ENCODE results near the gene ELOVL2.

Gene ELOVL2

DNA sequence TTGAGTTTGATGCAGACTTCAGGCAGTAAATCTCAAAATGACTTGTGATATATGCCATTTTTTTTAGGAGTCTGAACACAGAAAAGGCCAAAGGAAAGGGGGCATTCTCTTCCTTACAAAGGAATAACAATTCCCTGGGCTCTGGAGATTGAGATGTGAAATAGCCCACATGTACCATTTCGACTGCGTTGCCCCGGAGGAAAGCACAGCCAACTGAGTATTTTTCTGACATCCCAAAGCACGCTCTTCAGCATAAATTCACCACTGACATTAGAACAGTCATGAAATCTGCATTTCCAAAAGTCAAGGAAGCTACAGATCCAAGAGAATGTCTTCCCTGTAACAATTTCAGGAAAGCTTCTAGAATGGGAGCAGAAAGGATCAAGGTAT lies 7.8 kb downstream of the ELOVL2 start:
- H3K27ac ChIP-seq (ENCODE audit: low read length), result no peak overlapping the region
- H3K27me3 ChIP-seq (ENCODE audit: control insufficient read depth, insufficient read depth, low read length), result peaks cover 17% of the 10 kb centered on the region
- H3K9ac ChIP-seq (ENCODE audit: low read length), result no peak overlapping the region
- H3K9me3 ChIP-seq (ENCODE audit: control insufficient read depth, low read depth, low read length), result no peaks in the 10 kb centered on the region
- no peak overlapping the region for H3K4me3 ChIP-seq (ENCODE audit: low read length)
- no peaks in the 10 kb centered on the region for H3K36me3 ChIP-seq (ENCODE audit: control insufficient read depth, low read depth, low read length)
- no peaks in the 10 kb centered on the region for H3K4me1 ChIP-seq (ENCODE audit: control insufficient read depth, low read depth, low read length)

- Histone ChIP-seq H3K9ac (ENCODE audit: low read length) (no peak overlapping the region), H3K4me3 (ENCODE audit: low read length) (no peak overlapping the region), H3K27me3 (ENCODE audit: control insufficient read depth, insufficient read depth, low read length) (peaks cover 11% of the 10 kb centered on the region), H3K9me3 (ENCODE audit: control insufficient read depth, low read depth, low read length) (no peaks in the 10 kb centered on the region), H3K36me3 (ENCODE audit: control insufficient read depth, low read depth, low read length) (no peaks in the 10 kb centered on the region), H3K27ac (ENCODE audit: low read length) (no peak overlapping the region), H3K4me1 (ENCODE audit: control insufficient read depth, low read depth, low read length) (no peaks in the 10 kb centered on the region)
Observed at GRCh38 chr6:11035616-11036350, 8.3 kb downstream of the ELOVL2 start.

DNA sequence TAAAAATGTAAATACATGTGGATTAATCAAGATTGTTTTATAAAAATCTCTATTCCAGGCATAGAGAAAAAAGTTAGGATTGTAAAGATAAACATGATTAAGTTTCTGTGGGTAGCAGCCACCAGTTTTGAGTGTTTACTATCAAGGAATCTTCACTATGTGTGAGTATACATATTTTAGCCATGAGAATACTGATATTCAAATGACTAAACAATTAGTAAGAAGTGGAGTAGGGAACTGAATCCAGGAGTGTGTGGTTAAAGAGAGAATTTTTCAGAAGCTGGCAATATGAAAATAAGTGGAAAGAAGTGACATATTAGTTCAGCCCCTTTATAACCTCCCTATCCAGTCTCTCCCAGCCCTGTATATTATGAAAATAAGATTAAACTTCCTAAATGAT lies 10.3 kb downstream of the ELOVL2 start:
- Histone ChIP-seq H3K27ac (ENCODE audit: low read length) (no peak overlapping the region), H3K9ac (ENCODE audit: low read length) (no peak overlapping the region), H3K4me1 (ENCODE audit: control insufficient read depth, low read depth, low read length) (no peaks in the 10 kb centered on the region)

DNA sequence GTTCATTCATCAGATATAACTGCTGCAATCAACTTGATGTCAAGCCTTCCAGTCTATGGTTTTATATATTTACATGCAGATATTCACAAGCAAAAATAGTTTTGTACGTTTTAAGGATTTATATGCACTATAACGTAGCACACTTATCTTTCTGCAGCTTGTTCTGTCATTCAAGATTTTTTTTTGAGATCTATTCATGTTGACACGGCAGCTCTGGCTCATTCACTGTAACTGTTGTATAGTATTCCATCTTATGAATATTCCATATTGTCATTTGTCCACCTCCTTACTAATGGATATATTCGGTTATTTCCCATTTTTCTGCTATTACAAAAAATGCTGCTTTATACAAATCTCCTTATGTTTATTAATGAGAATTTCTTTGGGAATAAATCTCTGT lies 13.2 kb downstream of the ELOVL2 start:
- Histone ChIP-seq H3K36me3 (ENCODE audit: control insufficient read depth, low read depth, low read length) (no peaks in the 10 kb centered on the region), H3K4me1 (ENCODE audit: control insufficient read depth, low read depth, low read length) (peaks cover 13% of the 10 kb centered on the region), H3K9me3 (ENCODE audit: control insufficient read depth, low read depth, low read length) (no peaks in the 10 kb centered on the region), H3K9ac (ENCODE audit: low read length) (no peak overlapping the region), H3K27ac (ENCODE audit: low read length) (no peak overlapping the region), H3K4me3 (ENCODE audit: low read length) (no peak overlapping the region), H3K27me3 (ENCODE audit: control insufficient read depth, insufficient read depth, low read length) (no peaks in the 10 kb centered on the region)

More for the DNA sequence above, 10.3 kb downstream of the ELOVL2 start:
- H3K4me3 ChIP-seq (ENCODE audit: low read length), result no peak overlapping the region
- peaks cover 3% of the 10 kb centered on the region for H3K27me3 ChIP-seq (ENCODE audit: control insufficient read depth, insufficient read depth, low read length)
- H3K36me3 ChIP-seq (ENCODE audit: control insufficient read depth, low read depth, low read length), result no peaks in the 10 kb centered on the region
- H3K9me3 ChIP-seq (ENCODE audit: control insufficient read depth, low read depth, low read length), result no peaks in the 10 kb centered on the region

DNA sequence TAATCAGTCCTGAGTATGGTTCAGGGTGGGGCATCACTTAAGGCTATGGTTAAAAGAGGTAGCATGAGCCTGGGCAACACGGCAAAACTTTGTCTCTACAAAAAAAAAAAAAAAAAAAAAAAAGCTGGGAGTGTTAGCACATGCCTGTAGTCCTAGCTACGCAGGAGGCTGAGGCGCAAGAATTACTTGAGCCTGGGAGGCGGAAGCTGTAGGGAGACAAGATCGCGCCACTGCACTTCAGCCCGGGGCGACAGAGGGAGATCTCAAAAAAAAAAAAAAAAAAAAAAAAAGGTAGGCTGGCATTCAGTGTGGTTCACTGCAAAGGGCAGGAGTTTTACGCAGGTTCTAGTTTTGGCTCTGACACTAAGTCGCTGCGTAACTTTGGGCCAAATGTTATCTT lies 15.1 kb downstream of the ELOVL2 start:
- Histone ChIP-seq H3K27ac (ENCODE audit: low read length) (no peak overlapping the region), H3K27me3 (ENCODE audit: control insufficient read depth, insufficient read depth, low read length) (no peaks in the 10 kb centered on the region), H3K9ac (ENCODE audit: low read length) (no peak overlapping the region), H3K36me3 (ENCODE audit: control insufficient read depth, low read depth, low read length) (no peaks in the 10 kb centered on the region), H3K4me1 (ENCODE audit: control insufficient read depth, low read depth, low read length) (peaks cover 20% of the 10 kb centered on the region), H3K9me3 (ENCODE audit: control insufficient read depth, low read depth, low read length) (no peaks in the 10 kb centered on the region), H3K4me3 (ENCODE audit: low read length) (no peak overlapping the region)

GRCh38 chr6:11027565-11028110 lies 16.5 kb downstream of the ELOVL2 start:
- H3K4me3 ChIP-seq (ENCODE audit: low read length), result no peak overlapping the region
- H3K9me3 ChIP-seq (ENCODE audit: control insufficient read depth, low read depth, low read length), result no peaks in the 10 kb centered on the region
- no peaks in the 10 kb centered on the region for H3K36me3 ChIP-seq (ENCODE audit: control insufficient read depth, low read depth, low read length)
- H3K9ac ChIP-seq (ENCODE audit: low read length), result no peak overlapping the region
- H3K27ac ChIP-seq (ENCODE audit: low read length), result no peak overlapping the region
- H3K4me1 ChIP-seq (ENCODE audit: control insufficient read depth, low read depth, low read length), result peaks cover 20% of the 10 kb centered on the region
- no peaks in the 10 kb centered on the region for H3K27me3 ChIP-seq (ENCODE audit: control insufficient read depth, insufficient read depth, low read length)

GRCh38 chr6:11025921-11026635 lies 18.0 kb downstream of the ELOVL2 start:
- Histone ChIP-seq H3K4me1 (ENCODE audit: control insufficient read depth, low read depth, low read length) (peaks cover 28% of the 10 kb centered on the region), H3K9ac (ENCODE audit: low read length) (peak overlapping the region; percentile 51), H3K36me3 (ENCODE audit: control insufficient read depth, low read depth, low read length) (no peaks in the 10 kb centered on the region), H3K4me3 (ENCODE audit: low read length) (peak overlapping the region; percentile 51), H3K27ac (ENCODE audit: low read length) (peak overlapping the region; percentile 17), H3K27me3 (ENCODE audit: control insufficient read depth, insufficient read depth, low read length) (no peaks in the 10 kb centered on the region), H3K9me3 (ENCODE audit: control insufficient read depth, low read depth, low read length) (no peaks in the 10 kb centered on the region)

- no peak overlapping the region for H3K4me3 ChIP-seq (ENCODE audit: low read length)
- no peaks in the 10 kb centered on the region for H3K9me3 ChIP-seq (ENCODE audit: control insufficient read depth, low read depth, low read length)
- H3K27ac ChIP-seq (ENCODE audit: low read length), result no peak overlapping the region
- H3K27me3 ChIP-seq (ENCODE audit: control insufficient read depth, insufficient read depth, low read length), result no peaks in the 10 kb centered on the region
- H3K4me1 ChIP-seq (ENCODE audit: control insufficient read depth, low read depth, low read length), result peaks cover 33% of the 10 kb centered on the region
- no peak overlapping the region for H3K9ac ChIP-seq (ENCODE audit: low read length)
- no peaks in the 10 kb centered on the region for H3K36me3 ChIP-seq (ENCODE audit: control insufficient read depth, low read depth, low read length)
Observed at GRCh38 chr6:11025130-11025529, 19.0 kb downstream of the ELOVL2 start.

DNA sequence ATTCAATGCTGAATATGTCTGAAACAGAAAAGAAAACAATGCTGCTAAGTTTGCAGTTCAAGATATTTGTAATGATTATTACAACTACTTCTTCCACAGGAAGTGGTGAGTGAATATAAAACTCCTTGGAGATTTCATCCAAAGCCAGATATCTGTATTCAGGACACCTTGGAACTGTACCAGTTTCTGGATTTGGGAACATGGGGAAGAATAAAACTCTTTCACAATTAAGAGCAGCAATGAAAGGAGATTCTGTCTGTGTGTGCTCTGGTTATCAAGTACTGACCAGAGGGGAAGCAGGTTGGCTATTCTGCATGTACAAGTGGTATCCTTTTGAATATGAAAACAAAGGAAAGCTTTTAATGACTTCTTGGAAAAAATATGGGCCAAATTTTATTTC lies 21.1 kb downstream of the ELOVL2 start:
- no peak overlapping the region for H3K9ac ChIP-seq (ENCODE audit: low read length)

GRCh38 chr6:11021714-11022113 lies 22.4 kb downstream of the ELOVL2 start:
- Histone ChIP-seq H3K4me1 (ENCODE audit: control insufficient read depth, low read depth, low read length) (peaks cover 31% of the 10 kb centered on the region), H3K27me3 (ENCODE audit: control insufficient read depth, insufficient read depth, low read length) (no peaks in the 10 kb centered on the region), H3K4me3 (ENCODE audit: low read length) (no peak overlapping the region), H3K36me3 (ENCODE audit: control insufficient read depth, low read depth, low read length) (no peaks in the 10 kb centered on the region), H3K27ac (ENCODE audit: low read length) (no peak overlapping the region), H3K9ac (ENCODE audit: low read length) (no peak overlapping the region), H3K9me3 (ENCODE audit: control insufficient read depth, low read depth, low read length) (no peaks in the 10 kb centered on the region)

More for the DNA sequence above, 21.1 kb downstream of the ELOVL2 start:
- Histone ChIP-seq H3K4me3 (ENCODE audit: low read length) (no peak overlapping the region), H3K27me3 (ENCODE audit: control insufficient read depth, insufficient read depth, low read length) (no peaks in the 10 kb centered on the region), H3K4me1 (ENCODE audit: control insufficient read depth, low read depth, low read length) (peaks cover 36% of the 10 kb centered on the region), H3K36me3 (ENCODE audit: control insufficient read depth, low read depth, low read length) (no peaks in the 10 kb centered on the region), H3K9me3 (ENCODE audit: control insufficient read depth, low read depth, low read length) (no peaks in the 10 kb centered on the region), H3K27ac (ENCODE audit: low read length) (no peak overlapping the region)

GRCh38 chr6:11021003-11021402 lies 23.1 kb downstream of the ELOVL2 start:
- Histone ChIP-seq H3K27me3 (ENCODE audit: control insufficient read depth, insufficient read depth, low read length) (no peaks in the 10 kb centered on the region), H3K27ac (ENCODE audit: low read length) (no peak overlapping the region), H3K9me3 (ENCODE audit: control insufficient read depth, low read depth, low read length) (no peaks in the 10 kb centered on the region), H3K9ac (ENCODE audit: low read length) (no peak overlapping the region), H3K4me1 (ENCODE audit: control insufficient read depth, low read depth, low read length) (peaks cover 25% of the 10 kb centered on the region), H3K36me3 (ENCODE audit: control insufficient read depth, low read depth, low read length) (no peaks in the 10 kb centered on the region), H3K4me3 (ENCODE audit: low read length) (no peak overlapping the region)

Measured in iPS-18a (cell line).